ENCODE measurements around the gene ZNRF3. TPM values are rescaled to one million over a fixed set of nuclear protein-coding genes. Genes with fewer than 3 reads are reported as not detected.

The ZNRF3 gene
- total RNA-seq, 4 donors from 2014 or later = 6.1 to 23.2 (median 12.0) TPM

DNA sequence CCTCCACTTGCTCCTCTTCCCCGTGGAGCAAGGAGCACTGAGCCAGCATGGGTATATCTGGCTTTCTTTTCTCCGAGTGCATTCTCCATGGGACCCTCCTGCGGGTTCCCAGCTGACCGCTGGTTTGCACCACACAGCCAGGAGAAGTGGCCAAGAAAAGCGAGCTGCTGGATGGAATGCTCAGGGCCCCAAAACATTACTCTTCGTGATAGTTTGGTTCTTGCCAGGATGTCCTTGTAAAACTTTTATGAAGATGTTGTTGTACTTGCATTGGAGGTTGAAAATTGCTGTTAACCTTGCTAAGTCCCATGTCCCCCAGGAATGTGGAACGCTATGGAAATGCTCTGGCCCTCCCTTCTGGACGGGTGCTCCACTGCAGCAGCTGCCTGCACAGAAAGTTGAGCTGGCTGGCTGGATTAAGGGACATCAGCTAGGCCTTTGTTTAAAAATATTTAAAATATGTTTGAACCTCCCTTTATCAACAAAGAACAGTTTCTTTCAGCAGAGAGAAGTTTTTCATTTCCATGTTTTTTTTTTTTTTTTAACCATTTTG is 68.7 kb downstream of the ZNRF3 start:
- TF ChIP-seq, protein P1, sequence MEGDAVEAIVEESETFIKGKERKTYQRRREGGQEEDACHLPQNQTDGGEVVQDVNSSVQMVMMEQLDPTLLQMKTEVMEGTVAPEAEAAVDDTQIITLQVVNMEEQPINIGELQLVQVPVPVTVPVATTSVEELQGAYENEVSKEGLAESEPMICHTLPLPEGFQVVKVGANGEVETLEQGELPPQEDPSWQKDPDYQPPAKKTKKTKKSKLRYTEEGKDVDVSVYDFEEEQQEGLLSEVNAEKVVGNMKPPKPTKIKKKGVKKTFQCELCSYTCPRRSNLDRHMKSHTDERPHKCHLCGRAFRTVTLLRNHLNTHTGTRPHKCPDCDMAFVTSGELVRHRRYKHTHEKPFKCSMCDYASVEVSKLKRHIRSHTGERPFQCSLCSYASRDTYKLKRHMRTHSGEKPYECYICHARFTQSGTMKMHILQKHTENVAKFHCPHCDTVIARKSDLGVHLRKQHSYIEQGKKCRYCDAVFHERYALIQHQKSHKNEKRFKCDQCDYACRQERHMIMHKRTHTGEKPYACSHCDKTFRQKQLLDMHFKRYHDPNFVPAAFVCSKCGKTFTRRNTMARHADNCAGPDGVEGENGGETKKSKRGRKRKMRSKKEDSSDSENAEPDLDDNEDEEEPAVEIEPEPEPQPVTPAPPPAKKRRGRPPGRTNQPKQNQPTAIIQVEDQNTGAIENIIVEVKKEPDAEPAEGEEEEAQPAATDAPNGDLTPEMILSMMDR (IDR thresholded peaks at IDR 0.05) = peak in 2 of 4 experiments; percentile 15 to 22
- no peak for TF ChIP-seq POLR2A (IDR thresholded peaks at IDR 0.05)
- Histone ChIP-seq H3K4me1 (no peaks in the 10 kb centered on the region), H3K9me3 (no peaks in the 10 kb centered on the region), H3K27ac (peak overlapping the region; percentile 20 to 29), H3K4me3 (no peak overlapping the region), H3K27me3 (no peaks in the 10 kb centered on the region), H3K36me3 (no peaks in the 10 kb centered on the region)
- peak in 1 of 2 donors; percentile 19 for DNase-seq
- intact Hi-C loops (cut with DNase I; ENCODE audit: low total_unique reads) = no loop called here

DNA sequence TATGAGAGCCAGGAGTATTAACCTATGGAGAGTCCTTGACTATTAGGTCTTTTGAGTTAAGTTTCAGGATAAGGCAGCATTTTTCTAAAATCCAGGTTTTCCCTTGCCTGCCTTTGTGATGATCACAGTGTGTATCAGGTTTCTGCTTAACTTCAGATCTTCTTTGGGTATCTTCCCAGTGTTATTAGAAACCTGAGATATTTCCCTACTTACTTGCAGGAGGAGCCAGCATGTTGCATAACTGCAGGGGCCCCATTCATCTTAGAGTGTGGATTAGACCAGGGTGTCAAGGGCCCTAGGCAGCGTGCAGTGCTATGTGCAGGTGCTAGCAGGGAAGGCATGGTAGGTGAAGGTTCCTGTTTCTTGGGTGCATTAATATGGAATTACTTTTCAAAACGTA is 69.5 kb downstream of the ZNRF3 start:
- DNase-seq = peak in 1 of 2 donors; percentile 27
- H3K4me3 ChIP-seq = no peak overlapping the region
- no peaks in the 10 kb centered on the region for H3K9me3 ChIP-seq
- no peaks in the 10 kb centered on the region for H3K4me1 ChIP-seq
- TF ChIP-seq POLR2A (IDR thresholded peaks at IDR 0.05) = no peak
- TF ChIP-seq, protein P1 (IDR thresholded peaks at IDR 0.05) = no peak
- intact Hi-C loops (cut with DNase I; ENCODE audit: low total_unique reads) = no loop called here
- no peaks in the 10 kb centered on the region for H3K36me3 ChIP-seq
- peak overlapping the region; percentile 20 to 29 for H3K27ac ChIP-seq
- H3K27me3 ChIP-seq = no peaks in the 10 kb centered on the region

DNA sequence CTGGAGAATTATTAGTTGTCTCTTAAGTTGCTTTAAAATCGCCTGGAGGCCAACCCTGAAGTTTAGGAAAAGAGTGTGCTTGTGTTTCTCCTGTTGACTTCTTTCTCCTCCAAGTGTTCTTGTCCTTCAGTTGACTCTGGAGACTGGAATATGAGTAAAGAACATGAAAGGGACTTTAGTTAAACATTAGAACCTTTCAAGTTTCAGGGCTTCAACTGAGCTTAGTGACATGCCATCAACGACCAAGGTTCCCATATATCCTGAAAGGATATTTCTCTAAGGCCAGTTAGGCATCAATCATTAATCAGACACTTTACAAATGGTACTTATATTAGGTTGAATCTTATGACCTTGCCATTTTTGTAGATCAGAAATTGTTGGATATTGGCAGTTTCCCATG is 70.0 kb downstream of the ZNRF3 start:
- Histone ChIP-seq H3K4me1 (no peaks in the 10 kb centered on the region), H3K27me3 (no peaks in the 10 kb centered on the region), H3K36me3 (no peaks in the 10 kb centered on the region), H3K27ac (no peak overlapping the region), H3K9me3 (no peaks in the 10 kb centered on the region), H3K4me3 (no peak overlapping the region)
- TF ChIP-seq, protein P1 (IDR thresholded peaks at IDR 0.05) = no peak
- no peak for TF ChIP-seq POLR2A (IDR thresholded peaks at IDR 0.05)
- intact Hi-C loops (cut with DNase I; ENCODE audit: low total_unique reads) = no loop called here
- DNase-seq = no peak

DNA sequence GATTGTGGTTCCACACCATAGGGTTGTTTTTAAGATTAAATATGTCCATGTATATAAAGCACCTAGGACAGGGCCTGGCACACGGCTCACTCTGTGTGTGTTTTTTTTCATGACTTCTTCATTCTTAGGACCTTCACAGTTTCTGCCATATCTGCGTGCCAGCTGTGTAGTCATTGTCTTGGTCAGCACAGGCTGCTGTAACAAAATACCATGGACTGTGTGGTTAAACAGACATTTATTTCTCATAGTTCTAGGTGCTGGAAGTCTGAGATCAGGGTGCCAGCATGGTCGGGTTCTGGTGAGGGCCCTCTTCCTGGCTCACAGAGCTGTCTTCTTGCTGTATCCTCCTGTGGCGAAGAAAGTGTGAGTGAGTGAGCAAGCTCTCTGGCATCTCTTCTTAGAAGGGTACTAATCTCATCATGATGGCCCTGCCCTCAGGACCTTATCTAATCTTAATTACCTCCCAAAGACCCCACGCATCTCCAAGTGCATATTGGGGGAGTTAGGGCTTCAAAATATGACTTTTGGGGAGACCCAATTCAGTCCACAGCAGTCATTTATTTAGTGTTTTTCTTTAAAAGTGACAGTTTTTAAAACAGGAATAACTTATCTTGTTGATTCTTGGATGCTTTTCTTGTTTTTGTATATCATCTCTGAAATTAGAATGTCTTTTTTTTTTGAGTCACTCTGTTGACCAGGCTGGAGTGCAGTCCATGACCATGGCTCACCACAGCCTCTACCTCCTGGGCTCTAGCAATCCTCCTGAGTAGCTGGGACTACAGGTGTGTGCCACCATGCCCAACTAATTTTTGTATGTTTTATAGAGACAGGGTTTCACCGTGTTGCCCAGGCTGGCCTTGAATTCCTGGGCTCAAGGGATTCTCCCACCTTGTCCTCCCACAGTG is 70.9 kb downstream of the ZNRF3 start:
- TF ChIP-seq POLR2A (IDR thresholded peaks at IDR 0.05) = no peak
- TF ChIP-seq, protein P1 (IDR thresholded peaks at IDR 0.05) = no peak
- Histone ChIP-seq H3K4me3 (no peak overlapping the region), H3K27me3 (no peaks in the 10 kb centered on the region), H3K27ac (no peak overlapping the region), H3K4me1 (no peaks in the 10 kb centered on the region), H3K9me3 (no peaks in the 10 kb centered on the region), H3K36me3 (no peaks in the 10 kb centered on the region)
- intact Hi-C loops (cut with DNase I; ENCODE audit: low total_unique reads) = no loop called here
- DNase-seq = no peak

DNA sequence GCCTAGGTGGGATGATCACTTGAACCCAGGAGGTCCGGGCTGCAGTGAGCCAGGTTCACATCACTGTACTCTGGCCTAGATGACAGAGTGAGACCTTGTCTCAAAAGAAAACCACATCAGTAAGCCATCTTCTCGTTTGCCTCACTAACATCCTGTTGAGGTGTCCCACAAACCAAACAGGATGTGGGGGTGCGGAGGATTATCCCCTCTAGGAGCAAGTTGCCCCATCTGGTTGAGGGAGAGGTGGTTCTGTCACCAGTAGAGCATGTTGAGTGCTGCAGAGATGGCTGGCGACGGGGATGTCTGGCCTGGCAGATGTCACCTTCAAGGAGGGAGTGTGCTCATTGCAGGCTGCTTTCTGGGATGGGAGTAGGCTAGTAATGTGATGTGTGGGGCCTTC is 72.4 kb downstream of the ZNRF3 start:
- H3K4me1 ChIP-seq = no peaks in the 10 kb centered on the region
- H3K27ac ChIP-seq = no peak overlapping the region
- no peaks in the 10 kb centered on the region for H3K9me3 ChIP-seq
- TF ChIP-seq, protein P1 (IDR thresholded peaks at IDR 0.05) = no peak
- no peak for TF ChIP-seq POLR2A (IDR thresholded peaks at IDR 0.05)
- no peak overlapping the region for H3K4me3 ChIP-seq
- intact Hi-C loops (cut with DNase I; ENCODE audit: low total_unique reads) = no loop called here
- no peaks in the 10 kb centered on the region for H3K36me3 ChIP-seq
- DNase-seq = no peak
- no peaks in the 10 kb centered on the region for H3K27me3 ChIP-seq

All from uterus (tissue), 4 donors.